H1 (cell line): ENCODE measurements around the gene NUP133. TPM values are rescaled to one million over a fixed set of nuclear protein-coding genes. Genes with fewer than 3 reads are reported as not detected.

Source experiments
- CTCF ChIA-PET: fragments of 300-600 bp; sonication (Branson Sonifier 250); formaldehyde crosslinking; loops from one replicate; lab custom pipeline; 2021; ENCODE audit not compliant: partially characterized antibody; lab: Charles Lee
- POLR2A ChIA-PET: fragments of 300-600 bp; sonication (Branson Sonifier 250); formaldehyde crosslinking; loops from one replicate; lab custom pipeline; 2021; ENCODE audit warnings: inconsistent platforms; ENCODE audit not compliant: partially characterized antibody; lab: Charles Lee
- DNase-seq, 2 experiments: peaks; one replicate each; pipeline versions ENCODE4 v3.0.0 to v3.0.0-alpha.2; 2010 to 2022; ENCODE audit warnings: low spot score in 2 of 2, low read depth in 1 of 2, mixed read lengths in 1 of 2
- FAIRE-seq: peaks from 2 replicates; lab custom pipeline; 2011; peaks lifted over from hg19 to GRCh38; lab: Jason Lieb, UNC
- H2AFZ ChIP-seq: 2 replicates; pipeline ENCODE4 v1.8.1; 2012; ENCODE audit warnings: low read length, inconsistent platforms
- H2AK5ac ChIP-seq: 2 replicates; pipeline ENCODE4 v1.6.1; 2013; ENCODE audit warnings: low read depth, low read length
- H2BK120ac ChIP-seq: replicated peaks from 2 replicates; pipeline ENCODE3; 2013; ENCODE audit warnings: low read depth, low read length, inconsistent platforms
- H2BK12ac ChIP-seq: 2 replicates; pipeline ENCODE4 v1.6.1; 2013; ENCODE audit warnings: low read depth, low read length
- H2BK15ac ChIP-seq: 2 replicates; pipeline ENCODE4 v1.6.1; 2013; ENCODE audit warnings: low read length
- H2BK20ac ChIP-seq: 2 replicates; pipeline ENCODE4 v1.6.1; 2013; ENCODE audit warnings: low read length
- H2BK5ac ChIP-seq: 2 replicates; pipeline ENCODE4 v1.6.1; 2013; ENCODE audit warnings: low read depth, low read length
- H3K14ac ChIP-seq: 2 replicates; pipeline ENCODE4 v1.6.1; 2013; ENCODE audit warnings: inconsistent platforms; ENCODE audit not compliant: insufficient read length
- H3K18ac ChIP-seq: 2 replicates; pipeline ENCODE4 v1.6.1; 2013; ENCODE audit warnings: low read length; ENCODE audit errors: extremely low read depth
- H3K23ac ChIP-seq: 2 replicates; pipeline ENCODE4 v1.6.1; 2013; ENCODE audit warnings: inconsistent platforms; ENCODE audit not compliant: insufficient read length
- H3K23me2 ChIP-seq: 2 replicates; pipeline ENCODE4 v1.6.1; 2013; ENCODE audit warnings: low read depth, low read length
- H3K27ac ChIP-seq: 2 replicates; pipeline ENCODE4 v1.6.1; 2011; ENCODE audit warnings: low read depth, low read length, inconsistent platforms
- H3K27me3 ChIP-seq, 4 experiments: replicated peaks in 1 of 4; 1 replicate in 1 of 4; 2 replicates in 3 of 4; pipeline versions ENCODE4 v1.6.1 to v1.8.1; 2011 to 2013; ENCODE audit warnings: low read length in 3 of 4, mild to moderate bottlenecking in 3 of 4, inconsistent platforms in 2 of 4, mixed read lengths in 2 of 4, moderate library complexity in 1 of 4; ENCODE audit not compliant: control insufficient read depth in 3 of 4, insufficient read depth in 3 of 4; ENCODE audit errors: extremely low read depth in 1 of 4
- H3K36me3 ChIP-seq, 4 experiments: 2 replicates each; pipeline versions ENCODE4 v1.6.1 to v1.8.1; 2011 to 2013; ENCODE audit warnings: mild to moderate bottlenecking in 4 of 4, low read length in 3 of 4, moderate library complexity in 2 of 4, control low read depth in 1 of 4, inconsistent platforms in 1 of 4; ENCODE audit not compliant: insufficient read depth in 4 of 4, control insufficient read depth in 2 of 4
- H3K4ac ChIP-seq: replicated peaks from 2 replicates; pipeline ENCODE3; 2013; ENCODE audit warnings: low read length, low read depth, mixed read lengths, inconsistent platforms; ENCODE audit not compliant: insufficient read length
- H3K4me1 ChIP-seq, 4 experiments: replicated peaks in 1 of 4; 1 replicate in 1 of 4; 2 replicates in 3 of 4; pipeline versions ENCODE4 v1.6.1 to v1.8.1; 2011 to 2013; ENCODE audit warnings: low read length in 3 of 4, inconsistent platforms in 2 of 4, mixed read lengths in 1 of 4; ENCODE audit not compliant: insufficient read depth in 4 of 4, control insufficient read depth in 3 of 4
- H3K4me2 ChIP-seq, 2 experiments: 2 replicates each; pipeline versions ENCODE4 v1.6.1 to v1.8.1; 2011 to 2013; ENCODE audit warnings: low read depth in 2 of 2, low read length in 2 of 2, control low read depth in 1 of 2, inconsistent platforms in 1 of 2, mild to moderate bottlenecking in 1 of 2; ENCODE audit not compliant: insufficient read depth in 1 of 2
- H3K4me3 ChIP-seq, 4 experiments: fragments of 200-600, 300-600 bp in 1 of 4; sonication (generic), shearing (Covaris generic), sonication (Bioruptor Twin) in 1 of 4; 2 replicates each; pipeline versions ENCODE4 v1.5.1 to v1.8.1; 2011 to 2016; ENCODE audit warnings: low read length in 4 of 4, low read depth in 3 of 4, control low read depth in 2 of 4, inconsistent platforms in 2 of 4, mild to moderate bottlenecking in 2 of 4, mixed read lengths in 1 of 4, moderate library complexity in 1 of 4; ENCODE audit not compliant: insufficient read depth in 2 of 4; ENCODE audit errors: extremely low read depth in 1 of 4
- H3K56ac ChIP-seq: replicated peaks from 2 replicates; pipeline ENCODE3; 2013; ENCODE audit warnings: low read depth, mild to moderate bottlenecking, mixed read lengths, low read length, inconsistent platforms; ENCODE audit not compliant: insufficient read length
- H3K79me1 ChIP-seq: 2 replicates; pipeline ENCODE4 v1.6.1; 2013; ENCODE audit warnings: low read depth, low read length, control low read depth
- H3K79me2 ChIP-seq, 2 experiments: 2 replicates each; pipeline versions ENCODE4 v1.6.1 to v1.8.1; 2012 to 2013; ENCODE audit warnings: low read length in 2 of 2, mild to moderate bottlenecking in 2 of 2, inconsistent platforms in 1 of 2; ENCODE audit not compliant: insufficient read depth in 2 of 2, control insufficient read depth in 1 of 2
- H3K9ac ChIP-seq, 4 experiments: replicated peaks in 1 of 4; 1 replicate in 1 of 4; 2 replicates in 3 of 4; pipeline versions ENCODE4 v1.6.1 to v1.8.1; 2011 to 2013; ENCODE audit warnings: low read depth in 3 of 4, low read length in 3 of 4, control low read depth in 2 of 4, mild to moderate bottlenecking in 2 of 4, moderate library complexity in 2 of 4, inconsistent platforms in 1 of 4; ENCODE audit errors: extremely low read depth in 1 of 4
- H3K9me3 ChIP-seq, 2 experiments: 2 replicates each; pipeline versions ENCODE4 v1.6.1 to v1.8.1; 2012 to 2013; ENCODE audit warnings: mild to moderate bottlenecking in 2 of 2, moderate library complexity in 2 of 2, control low read depth in 1 of 2, inconsistent platforms in 1 of 2, low read depth in 1 of 2, low read length in 1 of 2, mixed read lengths in 1 of 2; ENCODE audit not compliant: insufficient read depth in 2 of 2
- H4K20me1 ChIP-seq, 2 experiments: replicated peaks in 1 of 2; 2 replicates each; pipeline versions ENCODE3 to v1.8.1; 2011 to 2013; ENCODE audit warnings: inconsistent platforms in 2 of 2, low read length in 2 of 2, mild to moderate bottlenecking in 1 of 2; ENCODE audit not compliant: insufficient read depth in 2 of 2, control insufficient read depth in 1 of 2
- H4K5ac ChIP-seq: 2 replicates; pipeline ENCODE4 v1.6.1; 2013; ENCODE audit warnings: low read length, low read depth, mixed read lengths, inconsistent platforms; ENCODE audit not compliant: insufficient read length
- H4K8ac ChIP-seq: 2 replicates; pipeline ENCODE4 v1.8.0; 2013; ENCODE audit warnings: mild to moderate bottlenecking, moderate library complexity, low read length, inconsistent platforms; ENCODE audit not compliant: insufficient read depth; ENCODE audit errors: extremely low read depth
- H4K91ac ChIP-seq: replicated peaks from 2 replicates; pipeline ENCODE3; 2013; ENCODE audit warnings: low read length, mixed read lengths, inconsistent platforms; ENCODE audit not compliant: insufficient read length
- HDAC2 ChIP-seq, 2 experiments: fragments of 300-600 bp in 1 of 2; sonication (generic) in 1 of 2; IDR thresholded peaks; 2 replicates each; pipeline ENCODE4 v1.6.1; 2011 to 2012; ENCODE audit warnings: low read depth in 2 of 2, low read length in 2 of 2, mild to moderate bottlenecking in 2 of 2, moderate library complexity in 2 of 2, borderline replicate concordance in 1 of 2, inconsistent platforms in 1 of 2
- MAX ChIP-seq: IDR thresholded peaks from 2 replicates; pipeline ENCODE4 v1.6.1; 2012; ENCODE audit warnings: inconsistent platforms
- SIN3A ChIP-seq, 2 experiments: IDR thresholded peaks in 1 of 2; conservative IDR thresholded peaks in 1 of 2; 2 replicates each; pipeline ENCODE4 v1.6.1; 2011 to 2012; ENCODE audit warnings: low read length in 2 of 2, improper control_type of control experiment in 1 of 2, low read depth in 1 of 2, mild to moderate bottlenecking in 1 of 2
- WGBS, 2 experiments: shearing (Covaris generic) in 1 of 2; methylation state at CpG; one replicate each; pipeline versions ENCODE4 v1.1.6 to v1.1.7; 2013 to 2015; ENCODE audit warnings: low lambda C conversion rate in 2 of 2, mixed read lengths in 2 of 2, inconsistent platforms in 1 of 2, low coverage in 1 of 2, missing lambda C conversion rate in 1 of 2; ENCODE audit not compliant: insufficient replicate concordance in 2 of 2, insufficient coverage in 1 of 2, insufficient read length in 1 of 2; ENCODE audit errors: extremely low coverage in 1 of 2, missing lambda C conversion rate in 1 of 2; 5-methylcytosine and 5-hydroxymethylcytosine counted together
- polyA plus RNA-seq, 7 experiments: library from polyadenylated mRNA; depleted of rRNA in 3 of 7; stranded (reverse) in 5 of 7; unstranded in 2 of 7; fragments of >200 nt in 5 of 7; fragments of 200-250 nt in 2 of 7; gene quantifications; 1 replicate in 5 of 7; 2 replicates in 1 of 7; 4 replicates in 1 of 7; pipeline versions ENCODE4 v1.2.1 to v1.2.3, GENCODE V29; 2011 to 2013; ENCODE audit warnings: missing spikeins in 2 of 7, mixed read lengths in 2 of 7
- total RNA-seq: library from RNA; stranded (reverse); fragmentation: NEBNext Ultra II Directional; extraction: Animal tissue kit (Norgen Biotek cat#: 25700); gene quantifications from 2 replicates; pipeline ENCODE4 v1.2.1, GENCODE V29; 2021

The NUP133 gene
- total and polyA plus RNA-seq, 2 of the 8 experiments (the other 6 are each of a cell fraction or from before 2014, with no cell fraction given), result 20.6 to 72.1 TPM

- no peak overlapping the region for H2BK20ac ChIP-seq
- no peak overlapping the region for H2BK15ac ChIP-seq
- no peaks in the 10 kb centered on the region for H3K79me1 ChIP-seq
- peak overlapping the region; percentile 17; the same call in 1 of the 2 replicates for H2BK12ac ChIP-seq
- no peaks in the 10 kb centered on the region for H3K9me3 ChIP-seq
- no peak overlapping the region for H3K4ac ChIP-seq
- no peak overlapping the region for H3K18ac ChIP-seq
- no peaks in the 10 kb centered on the region for H3K36me3 ChIP-seq
- no peak overlapping the region for H4K8ac ChIP-seq
- no peak overlapping the region for H3K9ac ChIP-seq
- no peak overlapping the region for H3K14ac ChIP-seq
- CTCF ChIA-PET, result interaction anchor here (1.1 to 5.1 kb wide), 11 partner anchors 11 to 758 kb away, joined by 3 to 47 read pairs (median 5); no protein-coding TSS in a partner anchor
- peak in 1 of 2 experiments; percentile 60 for DNase-seq
- WGBS, 2 experiments, result 73% methylated on average over 8 of the region's 8 CpGs; no CpG with 5 or more reads in 1 of the 2 experiments
- H4K5ac ChIP-seq, result no peak overlapping the region
- peaks cover 11% of the 10 kb centered on the region; the same call in 1 of the 2 replicates for H3K23me2 ChIP-seq
- no peak overlapping the region for H3K23ac ChIP-seq
- H4K91ac ChIP-seq, result no peak overlapping the region
- peak overlapping the region in 1 of 2 experiments; percentile 99; a peak in 1 of 4 replicates for H3K4me2 ChIP-seq
- H3K4me1 ChIP-seq, result peaks cover 19 to 42% (median 29%) of the 10 kb centered on the region in 4 experiments
- H3K4me3 ChIP-seq, result no peak overlapping the region
- TF ChIP-seq SIN3A (conservative IDR thresholded peaks at IDR 0.05 in 1 of 2, IDR thresholded peaks at IDR 0.05 in 1 of 2; ENCODE audit: low read depth in 1 of 2, low read length in 2 of 2), result 0 out of 4 replicates have a peak, but pooled peaks of 1 of the 2 experiments have one; percentile 17
- TF ChIP-seq HDAC2 (IDR thresholded peaks at IDR 0.05; ENCODE audit: borderline replicate concordance in 1 of 2, low read depth in 2 of 2, low read length in 2 of 2), result no peak
- TF ChIP-seq MAX, result peak; percentile 46
- H2AK5ac ChIP-seq, result no peak overlapping the region
- H2AFZ ChIP-seq, result no peak overlapping the region
- no peak overlapping the region for H3K56ac ChIP-seq
- H4K20me1 ChIP-seq, result no peaks in the 10 kb centered on the region
- no peak for FAIRE-seq
- H2BK120ac ChIP-seq, result no peak overlapping the region
- no peak overlapping the region for H3K27ac ChIP-seq
- peak overlapping the region; percentile 32; the same call in 1 of the 2 replicates for H2BK5ac ChIP-seq
- H3K27me3 ChIP-seq, result peaks cover 13 to 44% (median 39%) of the 10 kb centered on the region in 4 experiments
- no peaks in the 10 kb centered on the region for H3K79me2 ChIP-seq
- POLR2A ChIA-PET, result interaction anchor here (1.0 to 6.9 kb wide), 7 partner anchors 10 to 32 kb away, joined by 3 to 48 read pairs (median 4); partner anchors contain the start of gene ACTA1
Observed at GRCh38 chr1:229408458-229409037, 99.6 kb downstream of the NUP133 start.
